ENCODE data around the gene RPIA.

- no peak for TF ChIP-seq EZH2phosphoT487 (IDR thresholded peaks at IDR 0.05)
- TF ChIP-seq EZH2 (IDR thresholded peaks at IDR 0.05): no peak
- no peak for TF ChIP-seq CTCF (IDR thresholded peaks at IDR 0.05)
These were observed 55.5 kb downstream of the RPIA start for GRCh38 chr2:88746929-88747490.
